ENCODE measurements around the gene MGAT5. TPM values are rescaled to one million over a fixed set of nuclear protein-coding genes. Genes with fewer than 3 reads are reported as not detected.

MGAT5 gene
- total RNA-seq, 4 donors from 2014 or later = 28.3 to 52.3 (median 40.4) TPM

DNA sequence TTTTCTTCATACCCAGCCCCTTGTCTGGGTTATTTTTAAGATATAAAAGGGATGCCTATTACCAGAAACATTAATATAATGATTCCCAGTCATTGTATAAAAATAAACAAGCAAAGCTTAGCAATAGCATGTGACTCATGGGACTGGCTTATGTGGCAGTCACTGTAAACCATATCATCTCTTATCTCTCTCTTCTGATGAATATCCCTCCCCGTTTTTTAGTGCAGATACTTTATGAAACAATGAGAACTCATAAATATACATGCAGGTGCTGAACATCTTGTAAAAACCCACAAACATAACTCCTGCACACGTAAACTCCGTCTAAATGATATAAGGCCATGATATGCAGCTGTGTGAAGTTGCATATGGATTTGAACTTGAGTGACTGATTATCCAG is 154.9 kb downstream of the MGAT5 start:
- ATAC-seq (ENCODE audit: low FRiP score) = no peak
- DNase-seq (ENCODE audit: low spot score) = no peak
- TF ChIP-seq, protein P1, sequence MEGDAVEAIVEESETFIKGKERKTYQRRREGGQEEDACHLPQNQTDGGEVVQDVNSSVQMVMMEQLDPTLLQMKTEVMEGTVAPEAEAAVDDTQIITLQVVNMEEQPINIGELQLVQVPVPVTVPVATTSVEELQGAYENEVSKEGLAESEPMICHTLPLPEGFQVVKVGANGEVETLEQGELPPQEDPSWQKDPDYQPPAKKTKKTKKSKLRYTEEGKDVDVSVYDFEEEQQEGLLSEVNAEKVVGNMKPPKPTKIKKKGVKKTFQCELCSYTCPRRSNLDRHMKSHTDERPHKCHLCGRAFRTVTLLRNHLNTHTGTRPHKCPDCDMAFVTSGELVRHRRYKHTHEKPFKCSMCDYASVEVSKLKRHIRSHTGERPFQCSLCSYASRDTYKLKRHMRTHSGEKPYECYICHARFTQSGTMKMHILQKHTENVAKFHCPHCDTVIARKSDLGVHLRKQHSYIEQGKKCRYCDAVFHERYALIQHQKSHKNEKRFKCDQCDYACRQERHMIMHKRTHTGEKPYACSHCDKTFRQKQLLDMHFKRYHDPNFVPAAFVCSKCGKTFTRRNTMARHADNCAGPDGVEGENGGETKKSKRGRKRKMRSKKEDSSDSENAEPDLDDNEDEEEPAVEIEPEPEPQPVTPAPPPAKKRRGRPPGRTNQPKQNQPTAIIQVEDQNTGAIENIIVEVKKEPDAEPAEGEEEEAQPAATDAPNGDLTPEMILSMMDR (IDR thresholded peaks at IDR 0.05) = no peak

DNA sequence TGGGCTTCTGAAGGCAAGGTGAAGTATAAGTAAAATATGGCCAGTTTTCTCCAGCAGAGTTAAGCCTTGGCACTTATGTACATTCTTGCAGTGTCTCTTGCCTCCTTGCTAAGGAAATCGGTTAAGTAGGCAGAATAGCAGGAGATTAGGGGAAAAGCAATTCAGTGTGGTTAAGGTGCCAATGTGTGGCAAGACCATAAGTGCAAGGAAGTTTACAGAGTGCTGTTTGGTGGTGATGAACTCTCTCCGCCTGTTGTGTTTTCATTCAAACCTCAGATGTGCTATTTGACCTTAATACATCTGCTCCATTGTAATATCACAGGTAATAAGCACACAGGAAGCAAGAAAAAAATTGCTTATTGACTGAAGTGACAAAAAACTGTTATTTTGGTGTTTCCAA is 156.1 kb downstream of the MGAT5 start:
- TF ChIP-seq, protein P1 (IDR thresholded peaks at IDR 0.05) = no peak
- DNase-seq (ENCODE audit: low spot score) = no peak
- ATAC-seq (ENCODE audit: low FRiP score) = no peak

DNA sequence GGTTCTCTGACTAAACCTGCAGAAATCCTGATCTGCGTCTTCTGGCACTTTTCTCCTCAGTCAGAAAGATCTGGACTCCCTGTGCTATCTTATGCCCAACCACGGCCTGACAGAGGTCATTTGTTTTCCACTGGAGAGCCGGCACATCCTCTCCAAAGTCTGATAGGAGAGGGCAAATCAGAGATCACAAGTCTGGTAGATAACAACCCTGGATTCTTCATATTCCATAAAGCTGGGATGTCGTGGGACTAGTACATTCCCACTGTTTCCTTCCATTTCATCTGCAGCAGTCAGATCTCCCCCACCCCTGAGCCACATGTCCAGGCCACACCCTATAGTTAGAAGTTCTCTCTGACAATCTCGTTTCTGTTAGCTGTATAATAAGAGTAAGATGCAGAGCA is 157.0 kb downstream of the MGAT5 start:
- peak; percentile 31 for ATAC-seq (ENCODE audit: low FRiP score)
- DNase-seq (ENCODE audit: low spot score) = no peak
- TF ChIP-seq, protein P1 (IDR thresholded peaks at IDR 0.05) = no peak

DNA sequence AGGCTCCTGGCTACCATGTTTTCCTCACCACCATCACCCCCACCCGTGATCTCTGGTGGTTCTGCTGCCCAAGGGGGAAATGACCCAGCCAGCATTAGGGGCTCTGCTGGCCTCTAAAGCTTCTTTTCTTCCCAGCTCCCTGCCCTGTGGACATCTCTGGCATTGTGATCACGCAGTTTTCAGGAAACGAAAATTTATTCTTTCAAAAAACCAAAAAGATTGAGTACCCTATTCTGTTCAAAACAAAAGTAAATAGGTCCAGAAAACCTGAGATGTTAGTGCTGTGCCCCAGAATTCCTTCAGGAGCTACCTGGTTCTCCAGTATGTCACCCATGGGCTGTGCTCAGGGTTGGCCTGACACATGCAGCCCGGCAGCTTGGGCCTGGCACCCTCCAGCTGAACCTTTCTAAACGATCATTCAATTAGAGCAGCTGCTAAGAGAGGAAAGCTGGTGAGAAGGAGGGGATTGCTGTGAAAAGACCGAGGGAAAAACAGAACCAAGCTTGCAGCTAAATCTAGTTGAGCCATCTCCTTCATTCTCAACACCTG is 157.5 kb downstream of the MGAT5 start:
- DNase-seq (ENCODE audit: low spot score) (no peak), ATAC-seq (ENCODE audit: low FRiP score) (no peak)
- TF ChIP-seq, protein P1 (IDR thresholded peaks at IDR 0.05) = no peak

DNA sequence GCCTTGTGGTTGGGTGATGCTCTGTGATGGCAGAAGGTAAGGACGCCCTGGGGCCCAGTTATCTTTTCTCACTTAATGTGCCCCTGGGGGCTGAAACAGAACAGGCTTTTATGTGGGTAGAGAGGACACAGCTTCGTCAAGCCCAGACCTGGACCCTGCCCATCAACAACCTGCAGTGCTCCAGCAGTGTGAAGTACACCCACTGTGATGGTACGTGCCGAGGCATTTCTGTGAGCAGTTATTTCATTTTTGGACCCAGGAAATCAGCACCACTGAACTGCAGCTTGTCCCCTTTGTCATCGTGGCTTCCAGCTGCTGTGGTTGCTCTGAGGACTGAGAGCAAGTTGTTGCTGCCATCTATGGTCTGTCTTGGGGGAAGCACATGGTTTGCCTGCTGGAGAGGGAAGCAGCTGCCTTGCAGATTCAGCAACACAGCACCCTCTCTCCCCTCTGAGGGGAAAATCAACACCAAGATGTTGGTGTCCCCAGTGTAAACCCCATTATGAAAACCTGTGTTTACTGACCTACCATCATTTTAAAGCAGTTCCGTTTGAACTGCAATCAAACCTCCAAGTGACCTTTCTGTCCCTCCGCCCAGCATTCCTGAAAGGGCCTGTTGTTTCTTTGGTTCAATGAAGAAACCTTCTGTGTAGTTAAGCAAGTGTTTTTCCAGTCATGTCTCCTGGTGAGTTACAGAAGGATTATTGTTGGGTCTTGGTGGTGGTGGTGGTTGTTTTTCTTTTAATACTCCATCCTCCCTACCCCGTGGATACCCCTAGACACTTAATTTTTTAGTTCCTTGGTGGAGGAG is 158.2 kb downstream of the MGAT5 start:
- DNase-seq (ENCODE audit: low spot score) (no peak), ATAC-seq (ENCODE audit: low FRiP score) (peak; percentile 63)
- TF ChIP-seq, protein P1 (IDR thresholded peaks at IDR 0.05) = no peak

DNA sequence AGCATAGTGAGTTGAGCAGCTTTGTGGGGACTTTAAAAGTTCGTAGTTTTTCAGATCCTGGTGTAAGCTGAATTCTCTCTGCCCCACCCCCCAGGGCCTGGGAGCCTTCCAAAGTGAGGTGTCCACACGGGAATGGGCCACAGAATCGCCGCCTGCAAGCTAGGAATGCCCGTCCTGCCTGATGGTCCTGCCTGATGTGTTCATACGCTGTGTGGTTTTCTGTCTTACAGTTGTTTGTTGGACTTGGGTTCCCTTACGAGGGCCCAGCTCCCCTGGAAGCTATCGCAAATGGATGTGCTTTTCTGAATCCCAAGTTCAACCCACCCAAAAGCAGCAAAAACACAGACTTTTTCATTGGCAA is 158.7 kb downstream of the MGAT5 start:
- TF ChIP-seq, protein P1 (IDR thresholded peaks at IDR 0.05) = no peak
- ATAC-seq (ENCODE audit: low FRiP score) (no peak), DNase-seq (ENCODE audit: low spot score) (no peak)

DNA sequence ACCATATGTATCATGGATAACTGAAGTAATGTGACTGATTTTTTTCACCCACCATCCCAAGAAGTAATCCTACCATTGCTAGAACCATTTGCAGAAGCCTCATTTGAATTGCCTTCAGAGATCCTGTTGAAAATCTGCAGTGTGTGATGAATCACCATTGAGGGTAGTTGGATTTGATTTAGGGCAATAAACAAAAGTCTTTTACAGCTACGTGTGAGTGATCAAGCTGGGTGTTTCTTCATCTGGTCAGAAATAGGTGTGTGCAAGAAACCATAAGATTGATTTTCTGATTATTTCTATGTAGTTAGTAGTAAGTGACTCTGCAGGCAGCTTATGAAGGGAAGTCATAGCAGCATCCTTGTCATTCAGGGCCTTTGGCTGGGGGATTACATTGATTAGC is 159.6 kb downstream of the MGAT5 start:
- ATAC-seq (ENCODE audit: low FRiP score) = no peak
- TF ChIP-seq, protein P1 (IDR thresholded peaks at IDR 0.05) = no peak
- DNase-seq (ENCODE audit: low spot score) = no peak
